ENCODE results near the gene CUTA. TPM values are rescaled to one million over a fixed set of nuclear protein-coding genes. Genes with fewer than 3 reads are reported as not detected.

The CUTA gene
- total and polyA plus RNA-seq, 2 experiments from 2014 or later, result 207 to 421 TPM

DNA sequence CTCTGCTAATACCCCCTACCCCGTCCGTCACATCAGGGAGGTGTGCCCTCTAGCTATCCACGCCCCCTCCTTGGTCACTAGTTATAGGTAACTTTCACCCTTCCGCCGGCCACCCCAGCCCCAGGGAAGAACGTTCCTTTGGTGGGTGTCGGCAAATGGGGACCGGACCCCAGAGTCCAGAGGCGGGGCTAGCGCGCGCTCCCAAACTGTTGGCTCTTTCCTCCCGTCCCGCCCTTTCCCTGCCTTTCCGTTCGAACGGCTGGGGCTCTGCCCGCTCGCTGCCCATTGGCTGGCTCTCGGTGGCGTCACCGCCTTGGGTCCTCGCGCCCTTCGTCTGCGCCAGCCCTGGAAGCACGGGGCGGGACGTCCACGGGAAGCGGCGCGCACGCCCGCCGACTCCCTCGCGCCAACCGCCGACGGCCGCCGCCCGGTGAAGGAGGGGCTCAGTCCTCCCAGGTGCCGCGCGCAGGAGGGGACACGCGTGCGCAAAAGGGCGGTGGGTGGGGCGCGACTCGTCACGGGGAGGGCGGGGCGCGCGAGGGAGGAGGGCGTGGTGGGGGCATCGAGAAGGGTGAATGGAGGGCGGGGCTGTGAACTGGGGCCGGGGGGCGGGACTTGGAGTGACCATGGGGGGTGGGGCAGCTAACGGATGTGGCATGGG, 7.7 kb downstream of the CUTA start:
- Histone ChIP-seq H2AFZ (no peak overlapping the region), H3K4me1 (ENCODE audit: insufficient read depth) (peaks cover 19% of the 10 kb centered on the region), H4K20me1 (replicated peaks; ENCODE audit: insufficient read depth) (peaks cover 9% of the 10 kb centered on the region; the same call in 1 of the 2 replicates), H3K9me2 (ENCODE audit: insufficient read depth) (no peaks in the 10 kb centered on the region), H3F3A (replicated peaks; ENCODE audit: low read depth) (peaks cover 23% of the 10 kb centered on the region), H3K79me2 (replicated peaks; ENCODE audit: insufficient read depth) (peaks cover 19% of the 10 kb centered on the region), H3K4me3 (peak overlapping the region; percentile 81), H3K27me3 (ENCODE audit: insufficient read depth) (no peaks in the 10 kb centered on the region), H3K27ac (ENCODE audit: low read depth) (peak overlapping the region; percentile 93; the same call in 1 of the 2 replicates), H3K36me3 (ENCODE audit: insufficient read depth) (peaks cover 26% of the 10 kb centered on the region; the same call in 1 of the 2 replicates), H3K4me2 (peak overlapping the region; percentile 74)
- Mint-ChIP-seq H3K4me3 (peak overlapping the region; percentile 84), H3K27me3 (ENCODE audit: insufficient read depth, low read depth, poor library complexity) (peaks cover 16% of the 10 kb centered on the region), H3K27ac (peak overlapping the region; percentile 98), H3K36me3 (ENCODE audit: low read depth) (peaks cover 60% of the 10 kb centered on the region), H3K4me1 (peaks cover 36% of the 10 kb centered on the region), H3K9me3 (no peaks in the 10 kb centered on the region)
- ATAC-seq (peak; percentile 88), DNase-seq (ENCODE audit: low spot score) (peak; percentile 98)
- TF ChIP-seq, protein P1, sequence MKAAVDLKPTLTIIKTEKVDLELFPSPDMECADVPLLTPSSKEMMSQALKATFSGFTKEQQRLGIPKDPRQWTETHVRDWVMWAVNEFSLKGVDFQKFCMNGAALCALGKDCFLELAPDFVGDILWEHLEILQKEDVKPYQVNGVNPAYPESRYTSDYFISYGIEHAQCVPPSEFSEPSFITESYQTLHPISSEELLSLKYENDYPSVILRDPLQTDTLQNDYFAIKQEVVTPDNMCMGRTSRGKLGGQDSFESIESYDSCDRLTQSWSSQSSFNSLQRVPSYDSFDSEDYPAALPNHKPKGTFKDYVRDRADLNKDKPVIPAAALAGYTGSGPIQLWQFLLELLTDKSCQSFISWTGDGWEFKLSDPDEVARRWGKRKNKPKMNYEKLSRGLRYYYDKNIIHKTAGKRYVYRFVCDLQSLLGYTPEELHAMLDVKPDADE (IDR thresholded peaks at IDR 0.05), result peak; percentile 58; the same call in 1 of the 2 replicates
- TF ChIP-seq JUNB (IDR thresholded peaks at IDR 0.05; ENCODE audit: unreplicated experiment), result no peak
- TF ChIP-seq, protein P2, sequence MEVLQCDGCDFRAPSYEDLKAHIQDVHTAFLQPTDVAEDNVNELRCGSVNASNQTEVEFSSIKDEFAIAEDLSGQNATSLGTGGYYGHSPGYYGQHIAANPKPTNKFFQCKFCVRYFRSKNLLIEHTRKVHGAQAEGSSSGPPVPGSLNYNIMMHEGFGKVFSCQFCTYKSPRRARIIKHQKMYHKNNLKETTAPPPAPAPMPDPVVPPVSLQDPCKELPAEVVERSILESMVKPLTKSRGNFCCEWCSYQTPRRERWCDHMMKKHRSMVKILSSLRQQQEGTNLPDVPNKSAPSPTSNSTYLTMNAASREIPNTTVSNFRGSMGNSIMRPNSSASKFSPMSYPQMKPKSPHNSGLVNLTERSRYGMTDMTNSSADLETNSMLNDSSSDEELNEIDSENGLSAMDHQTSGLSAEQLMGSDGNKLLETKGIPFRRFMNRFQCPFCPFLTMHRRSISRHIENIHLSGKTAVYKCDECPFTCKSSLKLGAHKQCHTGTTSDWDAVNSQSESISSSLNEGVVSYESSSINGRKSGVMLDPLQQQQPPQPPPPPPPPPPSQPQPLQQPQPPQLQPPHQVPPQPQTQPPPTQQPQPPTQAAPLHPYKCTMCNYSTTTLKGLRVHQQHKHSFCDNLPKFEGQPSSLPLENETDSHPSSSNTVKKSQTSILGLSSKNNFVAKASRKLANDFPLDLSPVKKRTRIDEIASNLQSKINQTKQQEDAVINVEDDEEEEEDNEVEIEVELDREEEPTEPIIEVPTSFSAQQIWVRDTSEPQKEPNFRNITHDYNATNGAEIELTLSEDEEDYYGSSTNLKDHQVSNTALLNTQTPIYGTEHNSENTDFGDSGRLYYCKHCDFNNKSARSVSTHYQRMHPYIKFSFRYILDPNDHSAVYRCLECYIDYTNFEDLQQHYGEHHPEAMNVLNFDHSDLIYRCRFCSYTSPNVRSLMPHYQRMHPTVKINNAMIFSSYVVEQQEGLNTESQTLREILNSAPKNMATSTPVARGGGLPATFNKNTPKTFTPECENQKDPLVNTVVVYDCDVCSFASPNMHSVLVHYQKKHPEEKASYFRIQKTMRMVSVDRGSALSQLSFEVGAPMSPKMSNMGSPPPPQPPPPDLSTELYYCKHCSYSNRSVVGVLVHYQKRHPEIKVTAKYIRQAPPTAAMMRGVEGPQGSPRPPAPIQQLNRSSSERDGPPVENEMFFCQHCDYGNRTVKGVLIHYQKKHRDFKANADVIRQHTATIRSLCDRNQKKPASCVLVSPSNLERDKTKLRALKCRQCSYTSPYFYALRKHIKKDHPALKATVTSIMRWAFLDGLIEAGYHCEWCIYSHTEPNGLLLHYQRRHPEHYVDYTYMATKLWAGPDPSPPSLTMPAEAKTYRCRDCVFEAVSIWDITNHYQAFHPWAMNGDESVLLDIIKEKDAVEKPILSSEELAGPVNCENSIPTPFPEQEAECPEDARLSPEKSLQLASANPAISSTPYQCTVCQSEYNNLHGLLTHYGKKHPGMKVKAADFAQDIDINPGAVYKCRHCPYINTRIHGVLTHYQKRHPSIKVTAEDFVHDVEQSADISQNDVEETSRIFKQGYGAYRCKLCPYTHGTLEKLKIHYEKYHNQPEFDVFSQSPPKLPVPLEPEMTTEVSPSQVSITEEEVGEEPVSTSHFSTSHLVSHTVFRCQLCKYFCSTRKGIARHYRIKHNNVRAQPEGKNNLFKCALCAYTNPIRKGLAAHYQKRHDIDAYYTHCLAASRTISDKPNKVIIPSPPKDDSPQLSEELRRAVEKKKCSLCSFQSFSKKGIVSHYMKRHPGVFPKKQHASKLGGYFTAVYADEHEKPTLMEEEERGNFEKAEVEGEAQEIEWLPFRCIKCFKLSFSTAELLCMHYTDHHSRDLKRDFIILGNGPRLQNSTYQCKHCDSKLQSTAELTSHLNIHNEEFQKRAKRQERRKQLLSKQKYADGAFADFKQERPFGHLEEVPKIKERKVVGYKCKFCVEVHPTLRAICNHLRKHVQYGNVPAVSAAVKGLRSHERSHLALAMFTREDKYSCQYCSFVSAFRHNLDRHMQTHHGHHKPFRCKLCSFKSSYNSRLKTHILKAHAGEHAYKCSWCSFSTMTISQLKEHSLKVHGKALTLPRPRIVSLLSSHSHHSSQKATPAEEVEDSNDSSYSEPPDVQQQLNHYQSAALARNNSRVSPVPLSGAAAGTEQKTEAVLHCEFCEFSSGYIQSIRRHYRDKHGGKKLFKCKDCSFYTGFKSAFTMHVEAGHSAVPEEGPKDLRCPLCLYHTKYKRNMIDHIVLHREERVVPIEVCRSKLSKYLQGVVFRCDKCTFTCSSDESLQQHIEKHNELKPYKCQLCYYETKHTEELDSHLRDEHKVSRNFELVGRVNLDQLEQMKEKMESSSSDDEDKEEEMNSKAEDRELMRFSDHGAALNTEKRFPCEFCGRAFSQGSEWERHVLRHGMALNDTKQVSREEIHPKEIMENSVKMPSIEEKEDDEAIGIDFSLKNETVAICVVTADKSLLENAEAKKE (CRISPR knock-in tag; IDR thresholded peaks at IDR 0.05), result no peak
- no peak for TF ChIP-seq ZNF331 (CRISPR knock-in tag; IDR thresholded peaks at IDR 0.05; ENCODE audit: low read depth)
- TF ChIP-seq, protein P3, sequence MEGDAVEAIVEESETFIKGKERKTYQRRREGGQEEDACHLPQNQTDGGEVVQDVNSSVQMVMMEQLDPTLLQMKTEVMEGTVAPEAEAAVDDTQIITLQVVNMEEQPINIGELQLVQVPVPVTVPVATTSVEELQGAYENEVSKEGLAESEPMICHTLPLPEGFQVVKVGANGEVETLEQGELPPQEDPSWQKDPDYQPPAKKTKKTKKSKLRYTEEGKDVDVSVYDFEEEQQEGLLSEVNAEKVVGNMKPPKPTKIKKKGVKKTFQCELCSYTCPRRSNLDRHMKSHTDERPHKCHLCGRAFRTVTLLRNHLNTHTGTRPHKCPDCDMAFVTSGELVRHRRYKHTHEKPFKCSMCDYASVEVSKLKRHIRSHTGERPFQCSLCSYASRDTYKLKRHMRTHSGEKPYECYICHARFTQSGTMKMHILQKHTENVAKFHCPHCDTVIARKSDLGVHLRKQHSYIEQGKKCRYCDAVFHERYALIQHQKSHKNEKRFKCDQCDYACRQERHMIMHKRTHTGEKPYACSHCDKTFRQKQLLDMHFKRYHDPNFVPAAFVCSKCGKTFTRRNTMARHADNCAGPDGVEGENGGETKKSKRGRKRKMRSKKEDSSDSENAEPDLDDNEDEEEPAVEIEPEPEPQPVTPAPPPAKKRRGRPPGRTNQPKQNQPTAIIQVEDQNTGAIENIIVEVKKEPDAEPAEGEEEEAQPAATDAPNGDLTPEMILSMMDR (conservative IDR thresholded peaks at IDR 0.05; ENCODE audit: low read depth in 2 of 2), result no peak
- no peak for TF ChIP-seq ZNF114 (CRISPR knock-in tag; IDR thresholded peaks at IDR 0.05)
- peak; percentile 93 for TF ChIP-seq CREB1 (CRISPR knock-in tag; IDR thresholded peaks at IDR 0.05; ENCODE audit: low read depth)
- TF ChIP-seq STAT1 (IDR thresholded peaks at IDR 0.05; ENCODE audit: unreplicated experiment), result no peak
- TF ChIP-seq, protein P4, sequence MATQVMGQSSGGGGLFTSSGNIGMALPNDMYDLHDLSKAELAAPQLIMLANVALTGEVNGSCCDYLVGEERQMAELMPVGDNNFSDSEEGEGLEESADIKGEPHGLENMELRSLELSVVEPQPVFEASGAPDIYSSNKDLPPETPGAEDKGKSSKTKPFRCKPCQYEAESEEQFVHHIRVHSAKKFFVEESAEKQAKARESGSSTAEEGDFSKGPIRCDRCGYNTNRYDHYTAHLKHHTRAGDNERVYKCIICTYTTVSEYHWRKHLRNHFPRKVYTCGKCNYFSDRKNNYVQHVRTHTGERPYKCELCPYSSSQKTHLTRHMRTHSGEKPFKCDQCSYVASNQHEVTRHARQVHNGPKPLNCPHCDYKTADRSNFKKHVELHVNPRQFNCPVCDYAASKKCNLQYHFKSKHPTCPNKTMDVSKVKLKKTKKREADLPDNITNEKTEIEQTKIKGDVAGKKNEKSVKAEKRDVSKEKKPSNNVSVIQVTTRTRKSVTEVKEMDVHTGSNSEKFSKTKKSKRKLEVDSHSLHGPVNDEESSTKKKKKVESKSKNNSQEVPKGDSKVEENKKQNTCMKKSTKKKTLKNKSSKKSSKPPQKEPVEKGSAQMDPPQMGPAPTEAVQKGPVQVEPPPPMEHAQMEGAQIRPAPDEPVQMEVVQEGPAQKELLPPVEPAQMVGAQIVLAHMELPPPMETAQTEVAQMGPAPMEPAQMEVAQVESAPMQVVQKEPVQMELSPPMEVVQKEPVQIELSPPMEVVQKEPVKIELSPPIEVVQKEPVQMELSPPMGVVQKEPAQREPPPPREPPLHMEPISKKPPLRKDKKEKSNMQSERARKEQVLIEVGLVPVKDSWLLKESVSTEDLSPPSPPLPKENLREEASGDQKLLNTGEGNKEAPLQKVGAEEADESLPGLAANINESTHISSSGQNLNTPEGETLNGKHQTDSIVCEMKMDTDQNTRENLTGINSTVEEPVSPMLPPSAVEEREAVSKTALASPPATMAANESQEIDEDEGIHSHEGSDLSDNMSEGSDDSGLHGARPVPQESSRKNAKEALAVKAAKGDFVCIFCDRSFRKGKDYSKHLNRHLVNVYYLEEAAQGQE (IDR thresholded peaks at IDR 0.05; ENCODE audit: unreplicated experiment), result no peak
- TF ChIP-seq EZH2phosphoT487 (IDR thresholded peaks at IDR 0.05; ENCODE audit: unreplicated experiment), result no peak
- TF ChIP-seq POLR2AphosphoS5 (IDR thresholded peaks at IDR 0.05; ENCODE audit: low read depth), result peak; percentile 80
- TF ChIP-seq EZH2 (IDR thresholded peaks at IDR 0.05; ENCODE audit: low read depth, unreplicated experiment), result no peak
- no peak for TF ChIP-seq NANOG (IDR thresholded peaks at IDR 0.05; ENCODE audit: borderline replicate concordance)

Data from GM23338 (cell line).